Measurements from ENCODE around the gene IMMP2L. TPM values are rescaled to one million over a fixed set of nuclear protein-coding genes. Genes with fewer than 3 reads are reported as not detected.

The IMMP2L gene
- total RNA-seq, 1 experiment from 2014 or later, result 8.6 TPM

- ChIA-PET POLR2A (ENCODE audit: unreplicated experiment) (no interaction called here), CTCF (no interaction called here)
- no peak overlapping the region for H3K9ac ChIP-seq (ENCODE audit: low read length)
- no peak for ATAC-seq
- DNase-seq, result peak; percentile 47
- no peaks in the 10 kb centered on the region for H3K9me2 ChIP-seq (replicated peaks; ENCODE audit: low read length)
- H3K27me3 ChIP-seq (ENCODE audit: low read length), result no peaks in the 10 kb centered on the region
- no peaks in the 10 kb centered on the region for H3K79me2 ChIP-seq (ENCODE audit: low read length)
- H3K27ac ChIP-seq (ENCODE audit: low read length), result no peak overlapping the region
- H3F3A ChIP-seq (ENCODE audit: low read length, unreplicated experiment), result no peaks in the 10 kb centered on the region
- no peak overlapping the region for H2AFZ ChIP-seq (ENCODE audit: low read length)
- H3K36me3 ChIP-seq (ENCODE audit: low read depth, low read length), result no peaks in the 10 kb centered on the region
- H3K4me1 ChIP-seq (ENCODE audit: insufficient read depth, low read length), result no peaks in the 10 kb centered on the region
- no peaks in the 10 kb centered on the region for H4K20me1 ChIP-seq (ENCODE audit: low read length)
- TF ChIP-seq EZH2 (IDR thresholded peaks at IDR 0.05; ENCODE audit: low read length, unreplicated experiment) (no peak), EZH2phosphoT487 (IDR thresholded peaks at IDR 0.05; ENCODE audit: borderline replicate concordance, low read length) (no peak), CTCF (conservative IDR thresholded peaks at IDR 0.05; ENCODE audit: low read depth, low read length) (no peak)
- H3K4me2 ChIP-seq (ENCODE audit: low read length), result no peak overlapping the region
- BruUV-seq (replicated peaks), result no TSS peak
- H3K9me3 ChIP-seq (ENCODE audit: low read length), result no peaks in the 10 kb centered on the region
- H3K4me3 ChIP-seq (ENCODE audit: low read length), result no peak overlapping the region
- intact Hi-C loops (cut with micrococcal nuclease), result no loop called here
Observed at GRCh38 chr7:110835218-110835617, 727.1 kb downstream of the IMMP2L start.

- intact Hi-C loops (cut with micrococcal nuclease), result no loop called here
- ChIA-PET POLR2A (ENCODE audit: unreplicated experiment) (no interaction called here), CTCF (no interaction called here)
- Histone ChIP-seq H3K27ac (ENCODE audit: low read length) (no peak overlapping the region), H3K4me1 (ENCODE audit: insufficient read depth, low read length) (no peaks in the 10 kb centered on the region), H3K36me3 (ENCODE audit: low read depth, low read length) (no peaks in the 10 kb centered on the region), H3F3A (ENCODE audit: low read length, unreplicated experiment) (no peaks in the 10 kb centered on the region), H4K20me1 (ENCODE audit: low read length) (no peaks in the 10 kb centered on the region), H3K79me2 (ENCODE audit: low read length) (no peaks in the 10 kb centered on the region), H3K4me3 (ENCODE audit: low read length) (no peak overlapping the region), H3K27me3 (ENCODE audit: low read length) (no peaks in the 10 kb centered on the region), H3K9me2 (replicated peaks; ENCODE audit: low read length) (no peaks in the 10 kb centered on the region), H2AFZ (ENCODE audit: low read length) (no peak overlapping the region), H3K9me3 (ENCODE audit: low read length) (no peaks in the 10 kb centered on the region), H3K4me2 (ENCODE audit: low read length) (no peak overlapping the region), H3K9ac (ENCODE audit: low read length) (no peak overlapping the region)
- no TSS peak for BruUV-seq (replicated peaks)
- ATAC-seq (no peak), DNase-seq (no peak)
- TF ChIP-seq EZH2phosphoT487 (IDR thresholded peaks at IDR 0.05; ENCODE audit: borderline replicate concordance, low read length) (no peak), EZH2 (IDR thresholded peaks at IDR 0.05; ENCODE audit: low read length, unreplicated experiment) (no peak), CTCF (conservative IDR thresholded peaks at IDR 0.05; ENCODE audit: low read depth, low read length) (no peak)
Observed at GRCh38 chr7:110831419-110831818, 730.9 kb downstream of the IMMP2L start.

- Histone ChIP-seq H3F3A (ENCODE audit: low read length, unreplicated experiment) (no peaks in the 10 kb centered on the region), H3K36me3 (ENCODE audit: low read depth, low read length) (no peaks in the 10 kb centered on the region), H4K20me1 (ENCODE audit: low read length) (no peaks in the 10 kb centered on the region), H2AFZ (ENCODE audit: low read length) (no peak overlapping the region), H3K9me3 (ENCODE audit: low read length) (no peaks in the 10 kb centered on the region), H3K4me3 (ENCODE audit: low read length) (no peak overlapping the region), H3K27me3 (ENCODE audit: low read length) (no peaks in the 10 kb centered on the region), H3K9me2 (replicated peaks; ENCODE audit: low read length) (no peaks in the 10 kb centered on the region), H3K4me2 (ENCODE audit: low read length) (no peak overlapping the region), H3K27ac (ENCODE audit: low read length) (no peak overlapping the region), H3K79me2 (ENCODE audit: low read length) (no peaks in the 10 kb centered on the region), H3K4me1 (ENCODE audit: insufficient read depth, low read length) (no peaks in the 10 kb centered on the region), H3K9ac (ENCODE audit: low read length) (no peak overlapping the region)
- no peak for DNase-seq
- BruUV-seq (replicated peaks), result no TSS peak
- intact Hi-C loops (cut with micrococcal nuclease), result no loop called here
- no peak for TF ChIP-seq CTCF (conservative IDR thresholded peaks at IDR 0.05; ENCODE audit: low read depth, low read length)
- TF ChIP-seq EZH2phosphoT487 (IDR thresholded peaks at IDR 0.05; ENCODE audit: borderline replicate concordance, low read length), result no peak
- no peak for TF ChIP-seq EZH2 (IDR thresholded peaks at IDR 0.05; ENCODE audit: low read length, unreplicated experiment)
- ChIA-PET CTCF (no interaction called here), POLR2A (ENCODE audit: unreplicated experiment) (interaction anchor here (0.5 kb wide), 1 partner anchor 245 kb away, joined by 4 read pairs; no protein-coding TSS in a partner anchor)
- ATAC-seq, result no peak
Observed at GRCh38 chr7:110830778-110831177, 731.5 kb downstream of the IMMP2L start.
